Skin of body (tissue), 2 donors: ENCODE results near the gene CTDSPL. TPM values are rescaled to one million over a fixed set of nuclear protein-coding genes. Genes with fewer than 3 reads are reported as not detected.
"Not testable (repeated sequence)": the region's sequence is repeated elsewhere in the genome, so short reads cannot be mapped to it uniquely, and the experiment has no call there.

Source experiments
- DNase-seq: peaks from one replicate; lab custom pipeline; 2025; lab: John Stamatoyannopoulos, UW
- total RNA-seq: library from RNA; depleted of rRNA; stranded (reverse); fragments of >200 nt; gene quantifications from one replicate; pipeline ENCODE4 v1.2.3, GENCODE V29; 2014

CTDSPL gene, protein sequence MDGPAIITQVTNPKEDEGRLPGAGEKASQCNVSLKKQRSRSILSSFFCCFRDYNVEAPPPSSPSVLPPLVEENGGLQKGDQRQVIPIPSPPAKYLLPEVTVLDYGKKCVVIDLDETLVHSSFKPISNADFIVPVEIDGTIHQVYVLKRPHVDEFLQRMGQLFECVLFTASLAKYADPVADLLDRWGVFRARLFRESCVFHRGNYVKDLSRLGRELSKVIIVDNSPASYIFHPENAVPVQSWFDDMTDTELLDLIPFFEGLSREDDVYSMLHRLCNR
- total RNA-seq, result 39.3 TPM

DNA sequence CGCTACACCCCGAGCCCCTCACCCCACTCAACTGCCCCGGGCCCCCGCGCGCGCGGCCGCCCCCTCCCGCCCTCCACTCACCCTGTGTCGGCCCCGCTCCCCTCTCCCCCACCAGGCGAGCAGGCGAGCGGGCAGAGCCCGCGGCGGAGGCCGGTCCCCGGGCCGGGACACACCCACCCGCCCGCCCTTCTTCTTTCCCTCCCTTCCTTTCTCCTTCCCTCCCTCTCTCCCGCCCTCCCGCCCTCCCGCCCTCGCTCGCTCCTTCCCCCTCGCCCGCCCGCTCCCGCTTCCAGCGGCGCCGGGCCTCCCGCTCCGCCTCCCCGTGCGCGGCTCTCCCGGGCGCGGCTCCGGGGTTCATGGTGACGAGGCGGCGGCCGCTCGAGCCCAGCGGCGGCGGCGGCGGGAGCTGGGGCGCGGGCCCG, at the start of gene CTDSPL:
Gene CTDSPL, plus strand, starts transcription at position 261 of the 422 bp plus-strand sequence. CDS start 320 bp downstream, outside the sequence.
- peak; percentile 25 for DNase-seq

DNA sequence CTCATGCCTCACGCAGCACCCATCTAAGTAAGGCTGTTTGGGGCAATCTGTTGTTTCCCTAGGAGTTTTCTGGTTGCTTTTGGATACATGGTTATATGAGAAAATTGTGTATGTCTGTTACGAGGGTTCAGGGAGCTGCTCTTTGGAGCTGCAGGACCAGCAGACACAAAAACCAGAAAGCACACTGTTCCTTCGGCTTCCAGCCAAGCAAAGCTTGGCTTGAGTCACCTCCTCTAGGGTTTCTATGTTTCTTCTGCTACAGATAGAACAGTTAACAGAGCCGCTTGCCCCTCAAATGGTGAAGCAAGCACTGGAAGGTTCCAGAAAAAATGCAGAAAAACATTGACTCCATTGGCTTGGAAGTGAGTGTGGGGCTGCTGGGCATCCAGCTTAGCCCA, 49.2 kb upstream of the CTDSPL start:
- no peak for DNase-seq

DNA sequence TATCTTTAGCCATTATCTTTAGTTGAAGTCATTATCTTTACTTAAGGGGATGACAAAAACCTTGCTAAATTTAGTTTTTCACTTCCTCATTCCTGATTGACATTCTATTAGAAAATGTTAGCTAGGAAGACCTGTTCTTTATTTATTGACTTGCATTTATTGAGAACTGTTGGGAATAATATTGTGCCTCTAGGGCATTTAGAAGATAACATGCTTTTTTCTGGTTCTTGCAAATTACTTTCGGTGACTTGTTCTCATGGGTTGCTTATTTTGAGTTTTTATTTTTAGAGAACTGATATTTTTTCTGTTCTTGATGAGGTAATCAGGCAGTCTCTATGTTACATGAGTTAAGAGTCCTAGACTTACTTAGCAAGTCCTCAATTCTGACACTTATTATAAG, 48.3 kb upstream of the CTDSPL start:
- no peak for DNase-seq

DNA sequence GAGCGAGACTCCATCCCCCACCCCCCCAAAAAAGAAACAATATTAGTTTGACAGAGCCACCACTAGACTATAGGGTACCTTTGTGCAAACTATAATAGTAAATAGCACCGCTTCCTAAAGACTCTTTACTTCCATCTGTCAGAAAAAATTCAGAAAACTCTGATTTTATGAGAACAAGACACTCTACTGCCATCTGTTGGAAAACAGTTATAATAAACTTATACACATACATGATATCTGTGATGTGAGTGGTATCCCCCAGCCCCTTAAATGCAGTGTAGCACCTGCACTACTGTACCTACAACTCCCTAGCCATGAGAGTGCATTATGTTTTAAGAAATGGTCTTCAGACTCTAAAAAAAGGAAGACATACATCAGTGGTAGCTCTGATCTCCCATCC, 47.1 kb upstream of the CTDSPL start:
- no peak for DNase-seq

DNA sequence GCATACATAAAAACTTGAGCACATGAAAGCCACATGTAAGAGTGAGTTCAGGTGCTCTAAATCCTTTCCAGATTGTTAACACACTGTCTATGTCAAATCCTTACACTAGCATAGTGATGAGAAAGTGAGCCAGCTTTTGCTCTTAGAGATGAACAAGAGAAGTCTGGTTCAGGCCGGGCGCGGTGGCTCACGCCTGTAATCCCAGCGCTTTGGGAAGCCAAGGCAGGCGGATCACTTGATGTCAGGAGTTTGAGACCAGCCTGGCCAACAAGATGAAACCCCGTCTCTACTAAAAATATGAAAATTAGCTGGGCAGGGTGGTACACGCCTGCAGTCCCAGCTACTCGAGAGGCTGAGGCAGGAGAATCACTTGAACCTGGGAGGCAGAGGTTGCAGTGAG, 46.5 kb upstream of the CTDSPL start:
- not testable (repeated sequence) for DNase-seq

DNA sequence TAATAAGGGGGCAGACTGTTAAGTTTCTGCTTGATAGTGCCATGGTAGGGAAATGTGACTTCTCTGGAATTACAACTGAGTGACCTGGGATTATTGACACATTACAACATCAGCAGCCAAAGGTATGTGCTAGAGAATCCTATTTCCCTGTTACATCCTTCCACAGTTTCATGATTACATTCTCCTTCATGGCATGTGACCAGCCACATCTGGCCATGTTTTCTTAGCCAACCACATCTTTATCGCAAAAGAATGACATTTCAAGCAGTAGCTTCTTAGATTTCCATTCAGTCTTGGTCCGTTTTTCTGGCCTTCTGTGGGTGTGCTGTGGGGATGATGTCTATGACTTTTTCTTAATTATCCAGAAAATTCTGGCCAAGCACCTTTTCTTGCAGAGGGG, 45.4 kb upstream of the CTDSPL start:
- DNase-seq, result no peak

DNA sequence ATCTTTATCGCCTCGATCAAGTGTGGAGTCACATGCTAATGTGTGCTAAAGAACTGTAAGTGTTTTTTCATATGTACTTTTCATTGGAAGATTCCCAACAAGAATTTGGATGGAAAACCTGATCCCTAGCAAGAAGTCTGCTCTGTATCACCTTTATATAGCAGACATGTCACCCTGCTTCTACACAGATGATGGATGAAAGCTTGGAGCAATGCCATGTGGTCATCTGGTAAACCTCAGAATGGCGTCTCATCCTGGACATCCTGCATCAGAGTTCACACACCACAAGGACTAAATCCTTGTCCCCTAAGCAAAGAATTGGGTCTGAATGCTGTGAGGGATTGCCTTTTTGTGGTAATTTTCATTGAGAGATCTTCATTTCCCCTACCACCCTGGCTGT, 42.1 kb upstream of the CTDSPL start:
- DNase-seq, result no peak

DNA sequence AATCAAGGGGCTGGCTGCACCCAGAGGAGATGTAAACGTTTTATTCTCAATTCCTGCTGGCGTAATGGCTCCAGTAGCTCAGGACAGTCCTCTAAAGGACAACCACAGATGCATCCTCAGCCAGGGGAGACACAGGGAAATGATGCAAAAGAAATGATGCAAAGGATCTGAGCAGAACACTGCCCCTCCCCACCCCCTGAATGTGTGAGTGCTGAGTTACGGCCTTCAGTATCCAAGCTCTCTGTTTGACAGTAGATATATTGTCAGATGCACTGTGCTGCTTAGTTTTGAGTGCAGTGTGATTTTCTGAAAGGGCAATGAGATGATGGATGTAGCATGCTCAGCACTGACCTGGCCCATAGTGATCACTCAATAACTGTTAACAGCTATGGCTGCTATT, 41.4 kb upstream of the CTDSPL start:
- no peak for DNase-seq

DNA sequence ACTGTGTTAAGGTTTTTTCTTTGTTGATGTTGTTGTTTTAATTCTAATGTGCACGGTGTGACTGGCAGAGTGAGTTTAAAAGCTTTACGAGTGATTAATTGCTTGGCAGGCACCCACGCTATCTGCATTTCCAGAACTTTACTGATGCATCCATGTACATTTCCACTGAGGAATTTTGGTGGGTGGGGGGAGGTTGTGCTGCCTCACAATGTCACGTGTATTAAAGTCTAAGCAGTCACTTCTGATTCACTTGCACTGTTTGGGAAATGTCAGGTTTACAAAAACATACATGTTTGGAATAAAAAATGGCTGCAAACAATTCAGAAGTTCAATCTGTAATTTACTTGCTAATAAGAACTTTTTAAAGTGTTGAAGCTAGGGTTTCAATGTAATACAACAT, 38.5 kb upstream of the CTDSPL start:
- no peak for DNase-seq

DNA sequence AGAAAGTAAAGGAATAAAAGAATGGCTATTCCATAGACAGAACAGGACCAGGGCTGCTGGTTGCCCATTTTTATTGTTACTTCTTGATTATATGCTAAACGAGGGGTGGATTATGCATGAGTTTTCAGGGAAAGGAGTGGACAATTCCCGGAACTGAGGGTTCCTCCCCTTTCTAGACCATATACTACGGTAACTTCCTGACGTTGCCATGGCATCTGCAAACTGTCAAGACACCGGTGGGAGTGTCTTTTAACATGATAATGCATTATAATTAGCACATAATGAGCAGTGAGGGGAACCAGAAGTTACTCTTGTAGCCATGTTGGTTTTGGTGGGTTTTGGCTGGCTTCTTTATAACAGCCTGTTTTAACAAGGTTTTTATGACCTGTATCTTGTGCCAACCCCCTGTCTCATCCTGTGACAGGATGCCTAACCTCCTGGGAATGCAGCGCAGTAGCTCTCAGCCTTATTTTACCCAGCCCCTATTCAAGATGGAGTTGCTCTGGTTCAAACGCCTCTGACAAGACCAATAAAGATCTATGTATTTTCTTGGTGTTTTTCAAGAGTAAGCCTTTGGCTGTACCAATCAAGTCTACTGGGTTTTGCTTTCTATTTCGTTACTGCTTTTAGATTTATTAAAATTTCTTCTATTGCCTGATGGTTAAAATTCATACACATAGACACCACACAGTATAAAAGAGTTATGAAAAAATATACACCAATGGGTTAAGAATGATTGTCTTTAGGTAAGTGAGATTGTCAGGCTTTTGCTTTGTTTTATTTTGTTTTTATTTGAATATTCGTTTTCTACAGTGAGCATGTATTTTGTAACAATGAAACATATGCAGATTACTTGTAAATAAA, 37.4 kb upstream of the CTDSPL start:
- no peak for DNase-seq

DNA sequence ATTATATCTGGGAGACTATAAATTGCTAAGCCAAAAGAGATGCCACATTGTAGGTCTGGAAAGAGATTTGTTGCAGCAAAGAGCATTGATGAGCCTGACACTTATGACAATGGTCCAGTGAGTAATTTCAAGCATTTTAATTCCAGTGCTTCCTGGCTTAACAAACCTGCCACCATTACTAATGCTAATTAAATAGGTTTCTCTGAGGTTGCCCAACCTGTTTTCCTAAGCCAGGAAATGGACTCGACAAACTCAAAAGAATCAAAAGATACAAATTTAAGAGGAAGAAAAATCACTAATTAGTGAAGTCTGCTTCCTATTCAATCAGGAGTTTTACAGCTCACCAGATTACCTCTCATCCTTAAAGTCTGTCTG, 36.7 kb upstream of the CTDSPL start:
- DNase-seq, result no peak

DNA sequence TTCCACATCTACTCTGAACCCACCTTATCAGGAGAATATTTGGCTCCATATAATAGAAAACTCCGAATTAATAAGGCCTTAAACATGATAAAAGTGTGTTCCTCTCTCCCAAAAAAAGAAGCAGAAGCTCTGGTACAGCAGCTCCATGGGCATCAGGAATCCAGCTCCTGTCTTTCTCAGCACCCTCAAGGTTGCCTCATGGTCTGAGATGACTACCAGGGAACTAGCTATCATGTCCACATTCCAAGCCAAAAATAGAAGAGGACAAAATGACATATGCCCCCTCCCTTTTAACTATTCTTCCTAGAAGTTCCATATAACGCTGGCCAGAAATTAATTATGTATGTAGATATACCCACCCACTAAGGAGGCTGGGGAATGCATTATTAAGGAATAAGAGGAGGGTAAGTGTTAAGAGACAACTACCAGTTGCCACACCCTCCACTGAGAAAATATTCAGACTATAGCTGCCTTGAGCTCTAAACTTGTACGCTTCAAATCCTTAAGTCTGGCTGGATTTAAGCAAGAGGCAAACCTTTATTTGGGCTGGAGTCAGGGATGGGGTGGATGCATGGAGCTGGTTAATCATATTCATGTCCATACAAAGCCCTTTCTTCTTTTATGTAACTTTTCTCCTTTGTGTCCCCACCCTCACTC, 35.8 kb upstream of the CTDSPL start:
- no peak for DNase-seq

DNA sequence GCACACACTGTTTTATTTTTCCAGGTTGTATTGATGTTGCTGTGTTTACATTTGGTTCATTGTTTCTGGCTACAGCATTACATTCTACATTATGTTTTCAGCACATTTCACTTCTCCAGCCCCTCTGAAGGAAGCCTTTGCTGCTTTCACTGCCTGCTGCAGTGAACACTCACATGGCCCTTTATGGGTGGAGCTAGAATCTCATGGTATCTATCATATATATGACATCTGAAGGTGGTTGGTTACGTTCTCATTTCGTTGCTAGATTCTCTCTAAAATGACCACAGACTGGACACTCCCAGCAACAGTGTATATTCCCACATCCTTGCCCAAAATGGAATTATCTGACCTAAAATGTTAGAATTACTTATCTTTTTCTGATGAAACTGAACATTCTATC, 35.2 kb upstream of the CTDSPL start:
- no peak for DNase-seq

DNA sequence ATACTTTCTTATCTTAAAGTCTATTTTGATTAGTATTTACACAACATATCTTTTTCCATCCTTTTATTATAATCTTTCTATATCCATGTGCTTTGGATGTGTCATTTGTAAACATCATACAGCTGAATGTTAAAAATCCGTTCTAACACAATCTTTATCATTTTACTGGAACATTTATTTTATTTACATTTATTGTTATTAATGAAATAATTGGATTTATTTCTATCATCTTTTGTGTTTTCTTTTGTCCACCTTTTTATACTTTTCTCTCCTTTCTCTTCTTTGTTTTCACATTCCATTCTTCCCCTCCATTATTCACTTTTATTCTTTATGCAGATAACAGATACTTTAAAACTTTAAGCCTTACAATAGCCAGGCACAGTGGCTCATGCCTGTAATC, 34.7 kb upstream of the CTDSPL start:
- DNase-seq, result no peak

DNA sequence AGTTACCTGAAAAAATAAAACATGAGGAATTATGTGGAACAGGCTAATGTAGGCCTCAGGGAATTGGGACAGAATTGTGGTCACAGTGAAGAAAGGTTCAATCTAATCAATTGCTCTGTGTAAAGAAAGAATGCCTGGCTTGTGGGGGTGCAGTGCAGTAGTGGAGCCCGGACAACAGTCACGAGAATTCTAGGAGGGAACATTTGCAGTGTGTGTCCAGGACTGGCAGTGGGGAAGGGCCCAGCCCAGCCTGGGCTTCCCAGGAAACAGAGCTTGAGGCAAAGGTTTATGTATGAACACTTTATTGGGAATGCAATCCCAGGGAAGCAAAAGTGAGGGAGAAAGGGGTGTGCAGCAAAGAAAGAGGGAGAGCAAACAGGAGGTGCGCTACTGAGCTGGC, 29.2 kb upstream of the CTDSPL start:
- no peak for DNase-seq

DNA sequence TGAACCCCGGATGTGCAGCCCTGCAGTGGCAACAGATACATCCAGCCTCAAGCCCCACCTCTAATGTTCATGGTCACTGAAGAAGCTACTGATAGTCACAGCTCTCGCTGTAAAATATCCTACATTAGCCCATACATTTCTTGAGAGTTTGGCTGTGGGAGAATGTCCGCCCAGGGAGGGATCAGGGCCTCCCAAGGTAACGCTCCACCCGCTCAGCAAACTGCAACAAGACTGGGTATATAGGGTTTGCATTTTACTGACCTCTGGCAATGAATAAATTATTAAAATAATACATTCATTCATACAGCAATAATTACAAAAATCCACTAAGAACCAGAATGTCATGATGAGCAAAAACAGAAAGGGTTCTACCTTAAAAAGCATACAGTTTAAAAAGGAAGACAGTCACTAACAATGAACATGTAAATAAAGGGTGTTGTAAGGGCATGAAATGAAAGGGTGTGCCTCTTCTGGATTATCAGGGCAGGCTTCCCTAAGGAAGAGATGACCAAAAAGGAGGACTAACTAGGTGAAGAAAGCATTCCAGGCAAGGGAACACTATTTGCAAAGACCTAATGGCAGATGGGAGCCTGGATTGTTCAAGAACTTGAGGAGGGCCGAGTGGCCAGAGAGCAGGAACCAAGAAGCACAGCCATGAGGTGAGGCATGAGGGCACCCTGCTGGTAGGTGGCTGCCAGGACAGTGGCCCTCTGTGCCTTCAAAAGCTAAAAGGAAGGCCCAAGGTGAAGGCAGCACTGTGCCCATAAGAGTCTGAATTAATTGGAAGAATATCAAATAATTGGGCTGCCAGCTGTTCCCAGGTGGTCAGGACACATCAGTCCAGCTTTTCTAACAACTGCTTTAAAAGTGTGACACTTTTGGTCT, 28.1 kb upstream of the CTDSPL start:
- DNase-seq, result no peak

DNA sequence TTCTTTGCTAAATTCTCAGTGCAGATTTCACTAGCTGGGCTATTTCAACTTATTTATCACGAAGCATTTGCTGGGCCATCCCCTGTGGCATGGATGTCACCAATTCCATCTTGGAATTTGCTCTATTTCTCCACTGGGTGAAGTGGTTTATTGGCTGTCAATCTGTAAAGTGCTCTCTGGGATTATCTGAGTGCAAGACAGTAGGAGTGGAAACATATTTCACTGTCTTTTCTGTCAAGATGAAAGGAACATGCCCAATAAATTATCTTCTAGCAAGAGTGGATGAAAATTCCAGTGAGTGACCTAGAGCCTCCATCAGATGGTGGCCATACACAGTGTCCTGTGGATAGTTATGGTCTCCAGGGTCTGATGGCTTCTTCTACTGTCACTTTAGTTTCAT, 25.1 kb upstream of the CTDSPL start:
- no peak for DNase-seq

DNA sequence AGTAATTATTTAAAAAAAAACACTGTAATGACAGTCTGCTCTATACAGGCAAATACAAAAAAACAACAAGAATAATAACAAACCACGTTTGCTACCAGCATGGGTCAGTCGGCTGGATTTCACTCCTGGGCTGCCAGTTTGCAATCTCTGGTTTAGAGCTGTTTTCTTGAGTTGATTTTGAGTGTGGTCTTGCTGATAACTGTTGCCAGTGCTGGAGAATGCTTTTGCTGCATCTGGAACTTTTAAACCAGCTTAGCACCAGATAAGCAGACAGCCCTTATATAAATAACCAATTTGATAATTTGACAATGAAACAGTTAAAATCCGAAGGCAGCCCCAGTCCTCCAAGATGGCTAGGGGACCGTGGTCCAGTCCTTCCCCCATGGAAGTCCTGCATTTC, 14.0 kb upstream of the CTDSPL start:
- DNase-seq, result no peak

DNA sequence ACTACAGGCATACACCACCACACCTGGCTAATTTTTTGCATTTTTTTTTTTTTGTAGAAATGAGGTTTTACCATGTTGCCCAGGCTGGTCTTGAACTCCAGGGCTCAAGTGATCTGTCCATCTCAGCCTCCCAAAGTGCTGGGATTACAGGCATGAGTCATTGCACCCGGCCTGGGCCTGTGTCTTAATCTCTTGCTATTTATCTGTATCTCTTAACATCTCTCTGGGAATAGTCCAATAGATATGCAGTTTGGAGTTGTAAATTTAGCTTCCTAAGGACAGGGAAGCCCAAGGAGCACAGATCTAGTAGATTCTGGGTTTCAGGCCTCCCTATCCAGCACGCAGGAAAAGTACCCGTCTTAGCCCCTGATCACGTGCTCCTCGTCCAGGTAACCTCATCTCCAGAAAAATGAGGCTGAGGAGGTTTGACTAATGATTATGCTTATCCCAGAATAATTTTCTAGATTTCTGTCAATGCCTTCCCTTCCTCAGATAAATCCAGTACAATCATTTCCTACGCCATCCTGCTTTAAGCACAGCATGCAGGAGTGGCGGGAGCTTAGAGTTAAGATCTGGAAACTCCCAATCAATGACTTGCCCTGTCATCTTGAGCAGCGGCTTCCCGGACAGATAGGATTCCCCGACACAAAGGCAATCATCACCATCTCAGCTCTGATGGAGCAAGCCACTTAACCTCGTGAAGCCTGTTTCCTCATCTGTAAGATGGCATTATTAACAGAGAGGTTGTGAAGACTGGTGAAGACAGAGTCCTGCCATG, 12.3 kb upstream of the CTDSPL start:
- DNase-seq, result no peak

DNA sequence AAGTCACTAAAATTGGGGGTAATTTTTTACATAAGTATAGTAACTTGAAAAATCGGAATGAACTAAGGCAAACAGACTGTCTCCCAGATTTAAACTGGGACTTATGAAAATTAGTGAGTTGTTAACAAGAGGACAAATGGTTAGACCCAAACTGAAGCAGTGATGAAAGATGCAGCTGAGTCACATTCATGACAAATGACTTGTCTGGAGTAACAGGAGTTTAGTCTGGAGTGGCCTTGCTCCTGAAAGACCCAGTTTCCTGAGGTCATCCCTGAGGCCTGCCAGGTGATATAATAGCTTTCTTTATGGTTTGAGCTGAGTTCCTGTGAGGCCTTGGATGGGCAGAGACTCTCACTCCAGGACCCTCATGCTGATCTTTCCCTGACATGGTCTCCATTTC, 9.6 kb upstream of the CTDSPL start:
- no peak for DNase-seq

DNA sequence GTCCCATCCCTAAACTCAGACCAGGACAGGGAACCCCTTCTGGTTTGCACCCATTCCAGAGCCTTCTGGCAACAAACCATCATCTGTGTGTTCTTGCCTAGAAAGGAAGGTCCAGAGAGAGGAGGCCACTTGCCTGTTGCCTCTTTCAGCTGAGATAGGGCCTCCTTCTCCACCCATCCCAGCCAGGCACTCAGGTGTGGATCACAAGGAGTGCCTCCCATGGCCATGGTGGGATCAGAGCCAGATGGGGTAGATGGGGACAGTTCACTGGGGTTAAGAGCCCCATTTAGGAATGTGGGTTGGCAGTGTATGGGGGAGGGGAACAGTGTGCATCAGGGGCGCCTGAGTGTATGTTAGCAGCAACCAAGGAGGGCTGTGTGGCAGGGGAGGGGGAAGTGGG, 8.9 kb upstream of the CTDSPL start:
- DNase-seq, result no peak
